HG02588 (cell line): ENCODE data around the gene LRRC74A.

Source experiments
- ATAC-seq: cut with Tn5 transposase; IDR thresholded peaks from one replicate; pipeline ENCODE4 v1.9.1; 2021; ENCODE audit warnings: mild to moderate bottlenecking, moderate library complexity; ENCODE audit not compliant: unreplicated experiment

LRRC74A gene

DNA sequence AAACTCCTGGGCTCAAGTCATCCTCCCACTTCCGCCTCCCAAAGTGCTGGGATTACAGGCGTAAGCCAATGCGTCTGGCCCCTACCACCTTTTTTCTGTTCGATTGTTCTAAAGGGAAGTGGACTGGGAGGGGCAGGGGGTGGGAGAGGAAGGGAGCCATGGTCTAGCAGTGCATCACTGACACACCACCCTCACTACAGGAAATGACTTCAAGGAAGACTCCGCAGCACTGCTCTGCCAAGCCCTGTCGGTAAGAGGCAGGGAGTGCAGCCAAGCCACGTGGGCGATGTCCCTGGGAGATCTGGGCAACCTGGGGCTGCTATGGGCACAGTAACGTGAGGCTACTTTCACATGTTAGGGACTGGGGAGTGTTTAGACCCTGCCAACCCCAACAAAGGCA lies 18.0 kb downstream of the LRRC74A start:
- ATAC-seq, result no peak

DNA sequence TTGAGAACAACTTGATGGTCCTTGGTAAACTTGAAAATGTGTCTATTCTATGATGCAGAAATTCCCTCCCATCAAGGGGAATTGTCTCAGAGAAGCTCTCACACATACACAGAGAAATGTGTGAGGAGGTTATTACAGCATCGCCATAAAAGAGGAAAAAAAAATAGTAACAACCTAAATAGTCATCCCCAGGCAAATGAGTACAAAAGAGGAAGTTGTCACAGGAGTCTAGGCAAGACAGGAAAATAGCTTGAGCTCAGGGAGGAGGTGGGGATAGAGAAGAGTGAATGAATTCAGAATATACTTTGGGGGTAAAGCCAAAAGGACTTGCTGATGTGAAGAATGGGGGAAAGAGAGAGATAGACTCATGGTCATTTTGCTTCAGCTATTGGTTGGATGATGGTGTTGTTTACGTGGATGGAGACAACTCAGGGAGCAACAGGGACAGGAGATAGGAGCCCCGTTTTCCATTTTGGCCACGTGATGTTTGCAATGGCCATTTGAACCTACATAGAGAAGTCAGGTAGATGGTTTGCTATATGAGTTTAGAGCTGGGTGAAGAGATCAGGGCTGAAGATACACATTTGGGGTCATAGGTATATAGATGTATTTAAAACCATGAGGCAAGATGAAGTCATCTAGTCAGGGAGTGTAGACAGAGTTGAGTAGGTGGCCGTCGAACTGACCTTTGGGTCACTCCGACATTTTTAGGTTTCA lies 20.3 kb downstream of the LRRC74A start:
- ATAC-seq, result no peak

DNA sequence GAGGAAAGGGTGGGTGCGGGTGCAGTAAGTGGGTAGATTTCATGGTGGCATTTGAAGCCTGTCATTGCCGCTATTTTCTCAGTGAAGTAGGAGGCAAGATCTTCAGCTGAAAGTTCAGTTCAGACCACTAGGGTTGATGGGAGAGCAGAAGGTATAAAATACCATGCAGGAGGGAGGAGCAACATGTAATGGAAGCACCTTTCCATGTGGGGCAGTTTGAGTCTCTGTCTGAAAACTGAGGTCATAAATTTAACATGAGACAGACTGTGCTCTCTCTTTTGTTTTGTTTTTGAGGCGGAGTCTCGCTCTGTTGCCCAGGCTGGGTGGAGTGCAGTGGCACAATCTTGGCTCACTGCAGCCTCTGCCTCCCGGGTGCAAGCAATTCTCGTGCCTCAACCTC lies 22.7 kb downstream of the LRRC74A start:
- ATAC-seq, result no peak

DNA sequence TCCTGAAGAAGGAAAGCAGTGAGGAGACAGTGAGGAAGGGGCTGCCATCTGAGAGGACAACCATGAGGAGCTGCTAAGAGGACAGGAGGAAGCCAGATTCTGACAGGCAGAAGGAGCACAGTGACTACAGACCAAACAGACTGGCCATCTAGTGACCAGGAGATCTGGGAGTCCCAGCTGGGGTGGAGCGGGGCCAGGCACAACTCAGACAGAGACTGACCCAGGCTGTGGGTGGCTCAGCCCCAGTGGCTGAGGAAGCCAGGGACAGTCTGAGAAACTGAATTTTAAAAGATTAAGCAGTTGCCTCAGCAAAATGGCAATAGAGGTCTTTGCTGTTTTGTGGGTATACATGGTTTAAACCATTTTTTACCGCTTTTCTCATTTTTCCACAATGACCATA lies 28.9 kb downstream of the LRRC74A start:
- no peak for ATAC-seq

DNA sequence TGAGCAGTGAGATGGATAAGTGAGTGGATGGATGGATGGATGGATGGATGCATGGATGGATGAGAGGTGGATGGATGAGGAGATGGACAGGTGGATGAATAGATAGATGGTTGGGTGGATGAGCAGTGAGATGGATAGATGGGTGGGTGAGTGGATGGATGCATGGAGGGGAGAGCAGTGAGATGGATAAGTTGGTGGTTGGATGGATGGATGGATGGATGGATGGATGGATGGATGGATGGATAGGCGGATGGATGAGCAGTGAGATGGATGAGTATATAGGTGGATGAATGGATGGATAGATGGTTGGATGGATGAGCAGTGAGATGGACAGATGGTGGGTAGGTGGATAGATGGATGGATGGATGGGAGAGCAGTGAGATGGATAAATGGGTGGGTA lies 30.6 kb downstream of the LRRC74A start:
- no peak for ATAC-seq

DNA sequence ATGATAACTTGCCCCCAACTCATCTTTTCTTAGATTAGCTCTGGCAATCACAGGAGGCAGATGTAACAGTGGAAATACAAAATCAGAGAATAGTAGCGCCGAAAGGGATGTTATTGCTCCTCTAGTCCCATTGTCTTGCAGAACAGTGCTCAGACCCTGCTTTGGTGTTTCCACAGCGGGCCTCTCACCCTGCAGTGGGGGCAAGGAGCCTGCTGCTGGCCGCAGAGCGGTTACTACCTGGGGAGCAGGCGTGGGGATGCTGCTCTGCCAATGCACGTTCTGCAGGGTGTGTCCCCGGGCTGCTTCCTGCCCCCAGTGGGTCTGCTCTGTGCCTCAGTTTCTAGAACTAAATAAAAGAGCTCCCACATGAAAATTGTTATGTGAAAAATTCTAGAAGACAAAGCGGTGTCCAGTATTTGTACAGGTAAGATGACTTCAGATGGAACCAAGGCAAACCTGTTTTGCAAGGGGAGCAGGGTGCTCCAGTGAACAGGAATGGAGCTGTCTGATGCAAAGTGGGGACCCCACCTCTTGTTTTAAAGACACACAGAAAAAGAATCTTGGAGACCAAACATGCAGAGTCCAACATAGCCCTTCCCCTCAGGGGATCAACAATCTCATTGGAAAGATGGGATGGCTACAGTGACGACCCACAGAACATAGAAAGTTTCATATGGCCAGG lies 35.5 kb downstream of the LRRC74A start:
- ATAC-seq, result no peak

DNA sequence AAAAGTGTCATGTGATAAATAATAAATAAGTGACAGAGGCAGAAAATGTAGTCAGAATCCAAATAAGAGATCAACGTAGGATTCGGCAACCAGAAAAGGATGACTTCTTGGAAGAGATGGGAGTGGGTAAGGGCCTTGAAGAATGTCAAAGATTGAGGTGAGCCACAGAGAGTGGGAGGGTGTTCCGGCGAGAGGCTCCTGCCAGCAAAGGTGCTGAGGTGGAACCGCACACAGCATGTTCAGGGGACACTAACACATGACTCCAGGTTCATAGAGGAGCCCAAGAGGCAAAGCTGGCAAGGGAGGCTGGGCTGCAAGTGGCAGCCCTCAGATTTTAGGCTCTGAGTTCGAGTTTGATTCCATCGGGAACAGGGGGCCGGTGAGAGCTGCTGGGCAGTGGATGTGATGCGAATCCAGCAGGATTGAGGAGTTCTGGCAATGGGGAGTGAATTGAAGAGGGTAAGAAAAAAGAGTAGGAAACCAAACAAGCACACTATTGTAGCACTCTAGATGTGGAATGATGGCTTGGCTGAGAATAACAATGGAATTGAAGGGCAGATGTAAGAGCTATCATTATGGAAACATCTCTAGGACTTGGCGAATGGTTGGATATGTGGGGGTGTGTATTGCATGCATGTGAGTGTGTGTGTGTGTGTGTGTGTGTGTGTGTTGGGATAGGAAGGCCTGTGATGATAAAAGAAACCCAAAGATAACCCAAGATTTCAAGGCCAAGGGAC lies 36.5 kb downstream of the LRRC74A start:
- no peak for ATAC-seq

DNA sequence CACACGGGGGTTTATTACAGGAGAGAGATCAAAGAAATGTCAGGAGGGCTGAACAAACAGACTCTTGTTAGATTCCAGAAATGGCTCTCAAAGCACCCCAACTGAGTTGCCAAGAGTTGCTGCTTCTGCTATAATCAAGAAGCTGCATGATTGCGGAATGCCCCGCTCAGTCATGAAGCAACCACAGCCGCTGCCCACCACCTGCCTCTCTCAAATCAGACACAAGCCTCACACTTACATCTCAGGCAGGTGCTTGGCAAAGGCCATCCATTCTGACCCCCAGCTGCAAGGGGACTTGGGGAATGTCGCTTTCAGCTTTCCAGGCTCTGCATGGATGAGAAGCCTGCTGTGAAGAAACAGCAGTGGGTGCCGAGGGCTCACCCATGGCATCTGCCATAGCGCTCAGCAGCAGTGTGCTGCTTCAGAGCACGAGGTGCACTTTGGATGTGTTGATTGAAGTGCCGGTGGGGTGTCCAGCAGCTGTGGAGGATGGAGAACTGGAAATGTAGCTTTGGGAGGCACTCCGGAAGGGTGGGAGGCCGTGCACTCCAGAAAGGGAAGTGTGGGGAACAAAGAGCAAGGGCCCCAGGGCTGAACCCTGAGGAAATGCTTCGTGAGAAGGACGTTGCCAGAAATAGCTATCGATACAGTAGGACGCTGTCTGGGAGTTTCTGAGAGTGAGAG lies 37.7 kb downstream of the LRRC74A start:
- ATAC-seq, result no peak

DNA sequence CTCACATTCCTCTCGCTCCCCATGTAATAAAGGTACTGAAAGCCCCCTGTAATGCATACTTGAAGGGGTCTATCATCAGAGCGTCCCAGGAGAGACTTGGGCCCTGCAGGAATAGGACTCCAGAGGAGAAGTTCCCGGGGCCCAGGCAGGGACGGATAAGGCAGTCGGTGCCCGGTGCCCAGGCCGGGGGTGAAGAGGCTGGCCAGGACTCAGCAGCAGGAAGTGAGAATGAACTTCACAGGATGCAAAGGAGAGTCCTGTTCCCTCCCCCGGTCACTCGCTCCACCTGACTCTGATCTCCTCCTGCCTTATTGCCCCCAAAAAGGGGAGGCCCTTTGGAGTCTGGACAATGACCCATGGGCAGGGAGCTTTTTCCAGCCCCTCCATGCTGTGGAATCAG lies 40.2 kb downstream of the LRRC74A start:
- no peak for ATAC-seq

DNA sequence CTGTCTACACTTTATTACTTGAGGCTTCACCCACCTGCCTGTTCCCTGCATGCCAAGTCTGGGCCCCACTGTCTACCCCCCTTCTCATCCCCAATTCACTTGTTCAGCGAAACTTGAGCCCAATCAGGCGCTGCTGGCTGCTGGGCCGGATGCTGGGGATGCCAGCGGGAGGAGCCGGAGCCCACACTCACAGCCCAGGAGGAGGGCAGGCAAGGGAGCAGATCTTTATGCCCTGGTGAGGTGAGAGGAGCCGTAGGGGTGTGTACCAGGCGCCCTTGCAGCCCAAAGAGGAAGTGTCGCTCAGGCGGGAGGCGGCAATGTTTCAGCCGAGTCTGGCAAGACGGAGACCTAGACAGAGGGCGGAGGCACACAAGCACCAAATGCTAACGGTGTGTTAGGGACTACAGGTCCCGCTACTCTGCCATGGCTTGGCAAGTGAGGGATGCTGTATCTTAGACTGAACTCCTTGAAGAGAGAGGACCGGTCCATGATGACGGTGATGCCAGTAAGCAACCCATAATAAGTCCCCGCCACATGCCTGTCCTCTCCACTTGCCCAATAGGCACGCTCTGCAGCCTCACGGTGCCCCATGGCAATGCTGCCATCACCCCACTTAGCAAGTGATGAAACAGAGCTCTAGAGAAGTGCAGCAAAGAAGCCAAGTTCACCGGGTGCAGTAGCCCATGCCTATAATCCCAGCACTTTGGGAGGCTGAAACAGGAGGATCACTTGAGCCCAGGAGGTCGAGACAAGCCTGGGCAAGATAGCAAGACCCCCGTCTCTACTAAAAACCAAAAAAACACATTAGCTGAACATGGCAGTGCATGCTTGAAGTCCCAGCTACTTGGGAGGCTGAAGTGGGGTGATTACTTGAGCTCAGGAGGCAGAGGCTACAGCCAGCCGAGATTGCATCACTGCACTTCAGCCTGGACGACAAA lies 41.6 kb downstream of the LRRC74A start:
- no peak for ATAC-seq

DNA sequence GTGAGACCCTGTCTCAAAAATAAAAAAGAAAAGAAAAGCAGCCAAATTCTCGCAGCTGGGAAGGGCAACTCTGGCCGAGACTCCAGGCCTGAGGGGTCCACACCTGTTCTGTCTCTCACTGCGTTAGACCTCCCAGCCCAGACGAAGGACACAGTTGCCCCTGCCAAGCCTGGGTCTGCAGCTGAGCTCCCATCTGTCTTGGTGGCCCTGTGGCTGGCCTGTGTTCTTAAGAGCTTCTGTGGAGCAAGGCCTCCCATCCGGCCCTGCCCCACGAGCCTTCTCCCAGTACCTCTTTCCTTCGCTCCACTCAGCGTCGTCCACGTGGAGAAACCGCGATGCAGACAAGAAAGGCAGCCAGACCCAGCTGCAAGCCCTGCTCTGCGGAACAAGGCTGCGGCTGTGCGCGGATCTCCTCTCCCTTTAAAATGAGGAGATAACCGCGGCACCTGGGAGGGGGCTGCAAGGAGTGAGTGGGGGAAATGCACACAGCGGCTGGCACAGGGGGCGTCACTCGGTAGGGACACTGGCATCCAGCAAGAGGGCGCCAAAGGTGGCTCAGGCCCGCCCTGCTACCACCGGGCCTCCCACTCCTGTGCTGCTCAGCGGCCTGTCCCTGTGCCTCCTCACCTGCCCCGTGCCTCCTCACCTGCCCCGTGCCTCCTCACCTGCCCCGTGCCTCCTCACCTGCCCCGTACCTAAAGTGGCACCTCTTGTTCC lies 42.4 kb downstream of the LRRC74A start:
- ATAC-seq, result no peak

DNA sequence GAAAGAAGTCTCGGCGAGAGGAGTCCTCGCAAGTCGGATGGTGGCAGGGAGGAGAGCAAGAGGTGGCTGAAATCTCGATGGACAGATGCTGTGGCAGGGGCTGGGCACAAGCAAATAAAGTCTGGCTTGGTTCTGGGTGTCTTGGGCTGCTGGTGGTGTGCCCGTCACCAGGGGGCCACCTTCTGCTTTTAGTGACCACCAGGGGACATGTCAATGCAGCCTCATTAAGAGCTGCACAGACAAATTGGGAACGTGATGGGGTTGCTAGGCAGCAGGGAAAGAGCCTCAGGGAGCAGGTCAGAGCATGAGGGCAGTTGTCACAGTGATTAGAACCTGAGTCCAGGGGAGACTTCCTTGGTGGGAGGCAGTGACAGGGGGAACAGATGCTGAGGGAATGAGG lies 44.0 kb downstream of the LRRC74A start:
- no peak for ATAC-seq

DNA sequence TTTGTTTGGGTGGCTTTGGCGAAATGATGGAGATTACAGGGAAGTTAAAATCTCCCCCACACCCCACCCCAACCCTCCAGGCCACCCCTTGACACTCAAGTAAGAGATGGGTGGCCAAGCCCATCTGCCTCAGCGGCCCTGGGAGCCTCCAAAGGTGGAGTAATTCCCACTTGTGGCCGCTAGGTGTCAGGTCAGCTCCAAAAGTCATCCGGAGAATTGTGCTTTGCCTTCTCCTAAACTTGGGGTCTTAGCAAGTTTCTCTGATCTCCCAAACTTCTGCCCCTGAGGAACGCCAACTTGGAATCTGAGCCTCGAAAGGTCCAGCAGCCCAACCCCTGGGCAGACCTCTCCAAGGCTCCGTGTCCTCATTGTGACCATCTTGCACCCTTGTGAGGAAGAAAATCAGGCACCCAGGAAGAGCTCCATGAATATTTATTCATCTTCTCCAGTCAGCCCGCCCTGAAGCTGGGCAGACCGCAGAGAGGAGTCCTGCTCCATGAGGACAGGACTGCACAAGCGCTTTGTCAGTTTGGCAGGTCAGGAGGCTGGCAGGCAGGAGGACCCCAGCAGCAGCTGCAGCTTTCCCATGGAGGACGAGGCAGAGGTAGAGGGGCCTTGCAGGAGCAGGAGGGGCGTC lies 46.7 kb downstream of the LRRC74A start:
- ATAC-seq, result no peak

DNA sequence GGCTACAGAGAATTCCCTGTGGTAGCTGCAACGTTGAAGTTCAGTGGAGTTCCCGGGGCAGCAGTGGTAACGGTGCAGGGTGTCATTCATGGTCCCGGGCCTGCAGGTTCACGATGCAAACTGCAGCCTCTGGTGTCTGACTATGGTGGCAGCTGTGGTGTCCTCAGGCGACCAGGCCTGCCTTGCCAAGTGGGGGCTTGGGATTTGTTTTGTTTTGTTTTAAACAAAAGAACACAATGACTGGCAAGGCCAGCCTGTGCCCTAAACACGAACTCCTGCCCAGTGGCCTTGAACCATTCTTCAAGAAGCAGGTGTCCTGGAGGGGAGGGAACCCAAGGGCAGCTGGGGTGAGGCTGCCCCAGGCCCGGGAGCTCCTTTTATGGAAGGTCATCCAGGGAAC lies 48.5 kb downstream of the LRRC74A start:
- ATAC-seq, result no peak

DNA sequence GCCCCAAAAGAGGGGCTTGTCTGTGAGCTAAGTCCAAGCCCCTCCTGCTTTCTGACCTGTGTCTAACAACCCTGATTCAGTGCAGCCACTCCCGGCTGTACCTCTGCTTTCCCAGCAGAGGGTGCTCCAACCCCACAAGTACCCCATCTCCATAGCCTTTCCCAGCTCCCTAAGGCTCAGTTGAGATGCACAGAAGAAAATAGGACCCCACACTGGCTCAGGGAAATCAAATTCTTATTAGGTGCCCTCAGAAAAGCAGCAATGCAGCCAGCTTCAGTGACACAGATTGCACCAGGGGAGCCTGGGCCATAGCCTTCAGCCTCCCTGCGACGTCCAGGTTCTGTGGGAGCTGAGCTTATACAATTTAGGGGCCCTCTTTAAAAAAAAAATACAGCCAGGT lies 49.9 kb downstream of the LRRC74A start:
- ATAC-seq, result no peak

DNA sequence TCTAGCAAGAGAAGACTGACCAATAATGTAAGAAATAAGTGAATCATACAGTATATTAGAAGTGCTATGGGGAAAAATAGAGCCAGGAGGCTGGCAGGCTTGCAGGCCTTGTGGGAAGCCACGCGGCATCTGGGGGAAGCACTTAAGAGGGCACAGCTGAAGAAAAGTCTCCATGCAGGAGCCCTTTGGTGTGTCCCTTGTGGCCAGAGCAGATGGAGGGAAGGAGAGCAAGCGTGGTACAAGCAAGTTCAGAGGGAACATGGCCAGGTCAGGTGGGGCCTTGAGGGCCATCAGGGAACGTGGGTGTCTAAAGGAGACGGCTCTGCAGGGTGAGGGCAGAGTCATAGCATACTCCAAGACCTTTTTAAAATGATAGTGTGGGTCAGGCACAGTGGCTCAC lies 51.7 kb downstream of the LRRC74A start:
- no peak for ATAC-seq

DNA sequence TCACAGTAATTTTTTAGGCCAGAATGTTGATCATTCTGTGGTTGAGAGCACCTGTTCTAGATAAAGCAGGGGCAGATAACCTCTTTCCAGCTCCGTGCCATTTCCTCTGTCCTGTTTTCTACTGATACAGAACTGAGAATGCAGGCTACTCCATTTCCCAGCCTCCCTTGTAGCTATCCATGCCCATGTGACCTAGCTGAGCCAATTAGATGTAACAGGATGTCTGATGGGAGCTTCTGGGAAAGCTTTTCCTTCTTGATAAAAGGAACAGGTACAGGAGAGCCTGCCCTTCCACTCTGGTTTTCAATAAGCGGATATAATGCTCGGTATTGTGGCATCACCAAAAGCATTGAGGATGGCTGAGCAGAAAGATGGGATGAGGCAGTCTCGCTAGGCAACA lies 54.2 kb downstream of the LRRC74A start:
- ATAC-seq, result no peak

DNA sequence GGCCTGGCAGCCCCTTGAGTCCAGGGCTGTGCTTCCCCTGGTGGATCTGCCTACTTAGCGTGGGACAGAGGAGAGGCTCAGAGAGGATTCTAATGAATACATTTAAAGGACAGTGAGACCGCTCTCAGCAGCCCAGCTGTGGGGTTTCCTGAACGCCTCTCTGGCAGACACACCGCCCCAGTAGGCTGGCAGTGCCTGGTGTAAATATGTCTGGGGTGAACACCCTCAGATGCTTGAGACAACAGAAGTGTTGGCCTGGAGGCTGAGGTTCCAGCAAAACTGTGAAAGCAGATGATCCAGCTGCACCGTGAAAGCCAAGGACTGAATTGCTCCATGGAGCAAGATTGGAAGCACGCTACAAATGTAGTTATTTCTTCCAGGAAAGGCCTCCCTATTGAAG lies 55.1 kb downstream of the LRRC74A start:
- no peak for ATAC-seq

DNA sequence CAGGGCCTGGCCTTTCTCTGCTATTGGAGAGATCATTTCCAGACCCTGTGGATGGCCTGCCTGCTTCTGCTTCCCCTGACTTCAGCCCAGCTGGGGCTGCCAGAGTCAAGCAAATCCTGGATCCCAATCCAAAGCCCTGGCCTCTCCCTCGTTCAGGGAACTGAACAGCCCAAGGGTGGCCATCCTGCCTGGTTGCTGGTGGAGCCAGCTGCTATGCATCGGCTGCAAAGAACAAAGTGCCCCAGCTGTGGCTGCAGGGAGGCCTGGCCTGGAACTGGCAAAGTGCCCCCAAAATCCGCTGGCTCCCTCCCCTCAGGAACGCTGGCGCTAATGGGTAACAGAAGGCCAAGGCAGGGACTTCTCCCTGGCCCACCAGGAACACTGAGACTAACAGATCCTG lies 56.4 kb downstream of the LRRC74A start:
- no peak for ATAC-seq
